HepG2 (cell line): ENCODE data around the gene NDUFS6. TPM values are rescaled to one million over a fixed set of nuclear protein-coding genes. Genes with fewer than 3 reads are reported as not detected.

Experiments used
- ADNP ChIP-seq: sonication (generic); formaldehyde crosslinking; IDR thresholded peaks from 2 replicates; pipeline ENCODE4 v1.4.0; 2020; ENCODE audit warnings: missing genetic modification reagents
- ARNT ChIP-seq: fragments of 450-650 bp; IDR thresholded peaks from 2 replicates; pipeline ENCODE4 v1.6.1; 2017
- GFI1 ChIP-seq: sonication (generic); formaldehyde crosslinking; IDR thresholded peaks from 2 replicates; pipeline ENCODE4 v1.5.0; 2020; ENCODE audit warnings: missing genetic modification reagents, mild to moderate bottlenecking, borderline replicate concordance
- HNRNPLL ChIP-seq: fragments of 200-400 bp; formaldehyde crosslinking; IDR thresholded peaks from 2 replicates; pipeline ENCODE4 v1.6.1; 2017; ENCODE audit warnings: mild to moderate bottlenecking, low read depth, low read length; ENCODE audit not compliant: poor library complexity, severe bottlenecking
- IRX3 ChIP-seq: sonication (generic); formaldehyde crosslinking; IDR thresholded peaks from 2 replicates; pipeline ENCODE4 v1.8.1; 2023; ENCODE audit warnings: mild to moderate bottlenecking, low read depth, missing genetic modification reagents, borderline replicate concordance
- MED1 ChIP-seq: sonication (generic); formaldehyde crosslinking; IDR thresholded peaks from 2 replicates; pipeline ENCODE4 v1.4.0; 2020; ENCODE audit warnings: missing genetic modification reagents
- REPIN1 ChIP-seq: sonication (generic); formaldehyde crosslinking; IDR thresholded peaks from 2 replicates; pipeline ENCODE4 v1.8.0; 2022; ENCODE audit warnings: missing genetic modification reagents, low read depth, mild to moderate bottlenecking, borderline replicate concordance
- ZNF260 ChIP-seq: sonication (generic); formaldehyde crosslinking; IDR thresholded peaks from 2 replicates; pipeline ENCODE4 v1.4.0; 2020; ENCODE audit warnings: missing genetic modification reagents, low read depth, mild to moderate bottlenecking, borderline replicate concordance
- ZNF564 ChIP-seq: sonication (generic); formaldehyde crosslinking; IDR thresholded peaks from 2 replicates; pipeline ENCODE4 v1.8.1; 2023; ENCODE audit warnings: mild to moderate bottlenecking, missing genetic modification reagents
- ZNF776 ChIP-seq: sonication (generic); formaldehyde crosslinking; IDR thresholded peaks from 2 replicates; pipeline ENCODE4 v1.4.0; 2020; ENCODE audit warnings: mild to moderate bottlenecking, missing genetic modification reagents
- polyA plus RNA-seq, 8 experiments: library from polyadenylated mRNA; depleted of rRNA in 3 of 8; stranded (reverse) in 7 of 8; unstranded in 1 of 8; fragments of >200 nt; fragmentation: Illumina TruSeq in 4 of 8; extraction: Trizol in 4 of 8; gene quantifications; 2 replicates each; pipeline versions ENCODE4 v1.2.1 to v1.2.3, GENCODE V29; 2011 to 2016; ENCODE audit warnings: low read depth in 4 of 8, missing spikeins in 1 of 8, mixed read lengths in 1 of 8; ENCODE audit not compliant: insufficient read depth in 1 of 8
- total RNA-seq, 5 experiments: library from RNA; depleted of rRNA; stranded (reverse); fragments of >200 nt; fragmentation: Illumina TruSeq; extraction: Trizol; gene quantifications; 2 replicates each; pipeline ENCODE4 v1.2.3, GENCODE V29; 2016; ENCODE audit warnings: low read depth in 1 of 5
- TF ChIP-seq, protein P1 (sequence below): sonication (generic); formaldehyde crosslinking; IDR thresholded peaks from 2 replicates; pipeline ENCODE4 v1.5.1; 2020; ENCODE audit warnings: mild to moderate bottlenecking, missing genetic modification reagents
- TF ChIP-seq, protein P2 (sequence below): fragments of 450-650 bp; IDR thresholded peaks from 2 replicates; pipeline ENCODE4 v1.6.1; 2017; ENCODE audit warnings: mild to moderate bottlenecking
- TF ChIP-seq, protein P3 (sequence below): sonication (generic); formaldehyde crosslinking; IDR thresholded peaks from 2 replicates; pipeline ENCODE4 v1.8.0; 2023; ENCODE audit warnings: mild to moderate bottlenecking, missing genetic modification reagents
- TF ChIP-seq, protein P4 (sequence below): sonication (generic); formaldehyde crosslinking; IDR thresholded peaks from 2 replicates; pipeline ENCODE4 v1.5.1; 2020; ENCODE audit warnings: mild to moderate bottlenecking, missing genetic modification reagents, borderline replicate concordance

NDUFS6 gene
- total and polyA plus RNA-seq, 2 of the 13 experiments (the other 11 are each of a cell fraction or from before 2014, with no cell fraction given): 23.7 to 50.4 TPM

DNA sequence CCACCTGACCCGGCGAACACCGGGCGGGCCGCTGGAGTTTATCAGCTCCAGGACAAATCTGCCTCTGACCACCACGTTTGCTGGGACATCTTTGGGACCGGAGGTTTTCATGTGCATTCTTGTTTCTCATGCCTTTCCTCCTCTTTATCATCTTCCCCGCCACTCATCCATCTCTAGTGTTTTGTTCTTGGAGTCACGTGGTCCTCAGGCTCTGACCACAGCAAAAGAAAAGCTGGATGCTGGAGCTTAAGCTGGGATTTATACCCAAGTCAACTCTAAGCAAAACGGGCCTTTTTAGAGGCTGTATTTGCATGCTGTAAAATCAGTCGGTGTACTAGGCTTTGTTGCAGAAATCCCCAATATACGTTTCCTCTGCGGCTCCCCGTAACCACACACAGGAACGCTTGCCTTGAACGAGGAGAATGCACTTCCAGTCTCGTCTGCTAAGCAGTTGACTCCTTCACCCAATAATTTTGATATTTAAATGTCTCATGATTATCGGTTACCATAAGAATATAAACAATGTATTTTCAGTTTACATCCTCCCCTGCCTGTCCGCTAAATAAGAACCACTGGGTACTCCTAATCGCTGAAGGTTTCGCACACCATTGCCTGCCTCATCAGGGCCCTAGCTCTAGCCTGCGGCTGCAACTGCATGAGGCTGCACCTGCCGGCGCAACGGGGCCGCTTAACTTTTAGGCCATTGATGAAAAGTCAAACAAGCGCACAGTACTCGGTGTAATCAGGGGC, 560 bp upstream of the NDUFS6 start (continued):
- TF ChIP-seq, protein P1, sequence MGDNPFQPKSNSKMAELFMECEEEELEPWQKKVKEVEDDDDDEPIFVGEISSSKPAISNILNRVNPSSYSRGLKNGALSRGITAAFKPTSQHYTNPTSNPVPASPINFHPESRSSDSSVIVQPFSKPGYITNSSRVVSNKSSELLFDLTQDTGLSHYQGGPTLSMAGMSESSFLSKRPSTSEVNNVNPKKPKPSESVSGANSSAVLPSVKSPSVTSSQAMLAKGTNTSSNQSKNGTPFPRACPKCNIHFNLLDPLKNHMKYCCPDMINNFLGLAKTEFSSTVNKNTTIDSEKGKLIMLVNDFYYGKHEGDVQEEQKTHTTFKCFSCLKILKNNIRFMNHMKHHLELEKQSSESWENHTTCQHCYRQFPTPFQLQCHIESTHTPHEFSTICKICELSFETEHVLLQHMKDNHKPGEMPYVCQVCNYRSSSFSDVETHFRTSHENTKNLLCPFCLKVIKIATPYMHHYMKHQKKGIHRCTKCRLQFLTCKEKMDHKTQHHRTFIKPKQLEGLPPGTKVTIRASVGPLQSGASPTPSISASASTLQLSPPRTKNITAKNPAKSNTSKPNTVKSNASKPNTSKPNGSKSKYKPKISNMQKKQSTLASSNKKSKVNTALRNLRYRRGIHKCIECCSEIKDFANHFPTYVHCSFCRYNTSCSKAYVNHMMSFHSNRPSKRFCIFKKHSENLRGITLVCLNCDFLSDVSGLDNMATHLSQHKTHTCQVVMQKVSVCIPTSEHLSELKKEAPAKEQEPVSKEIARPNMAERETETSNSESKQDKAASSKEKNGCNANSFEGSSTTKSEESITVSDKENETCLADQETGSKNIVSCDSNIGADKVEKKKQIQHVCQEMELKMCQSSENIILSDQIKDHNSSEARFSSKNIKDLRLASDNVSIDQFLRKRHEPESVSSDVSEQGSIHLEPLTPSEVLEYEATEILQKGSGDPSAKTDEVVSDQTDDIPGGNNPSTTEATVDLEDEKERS (CRISPR knock-in tag): no peak
- TF ChIP-seq GFI1 (CRISPR knock-in tag): no peak
- TF ChIP-seq ZNF564 (CRISPR knock-in tag): peak; percentile 73; the same call in 1 of the 2 replicates
- TF ChIP-seq, protein P2, sequence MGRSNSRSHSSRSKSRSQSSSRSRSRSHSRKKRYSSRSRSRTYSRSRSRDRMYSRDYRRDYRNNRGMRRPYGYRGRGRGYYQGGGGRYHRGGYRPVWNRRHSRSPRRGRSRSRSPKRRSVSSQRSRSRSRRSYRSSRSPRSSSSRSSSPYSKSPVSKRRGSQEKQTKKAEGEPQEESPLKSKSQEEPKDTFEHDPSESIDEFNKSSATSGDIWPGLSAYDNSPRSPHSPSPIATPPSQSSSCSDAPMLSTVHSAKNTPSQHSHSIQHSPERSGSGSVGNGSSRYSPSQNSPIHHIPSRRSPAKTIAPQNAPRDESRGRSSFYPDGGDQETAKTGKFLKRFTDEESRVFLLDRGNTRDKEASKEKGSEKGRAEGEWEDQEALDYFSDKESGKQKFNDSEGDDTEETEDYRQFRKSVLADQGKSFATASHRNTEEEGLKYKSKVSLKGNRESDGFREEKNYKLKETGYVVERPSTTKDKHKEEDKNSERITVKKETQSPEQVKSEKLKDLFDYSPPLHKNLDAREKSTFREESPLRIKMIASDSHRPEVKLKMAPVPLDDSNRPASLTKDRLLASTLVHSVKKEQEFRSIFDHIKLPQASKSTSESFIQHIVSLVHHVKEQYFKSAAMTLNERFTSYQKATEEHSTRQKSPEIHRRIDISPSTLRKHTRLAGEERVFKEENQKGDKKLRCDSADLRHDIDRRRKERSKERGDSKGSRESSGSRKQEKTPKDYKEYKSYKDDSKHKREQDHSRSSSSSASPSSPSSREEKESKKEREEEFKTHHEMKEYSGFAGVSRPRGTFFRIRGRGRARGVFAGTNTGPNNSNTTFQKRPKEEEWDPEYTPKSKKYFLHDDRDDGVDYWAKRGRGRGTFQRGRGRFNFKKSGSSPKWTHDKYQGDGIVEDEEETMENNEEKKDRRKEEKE: no peak
- TF ChIP-seq ADNP: no peak
- no peak for TF ChIP-seq HNRNPLL
- TF ChIP-seq ARNT: no peak
- TF ChIP-seq ZNF260 (CRISPR knock-in tag): no peak
- peak; percentile 46; the same call in 1 of the 2 replicates for TF ChIP-seq IRX3
- TF ChIP-seq, protein P3, sequence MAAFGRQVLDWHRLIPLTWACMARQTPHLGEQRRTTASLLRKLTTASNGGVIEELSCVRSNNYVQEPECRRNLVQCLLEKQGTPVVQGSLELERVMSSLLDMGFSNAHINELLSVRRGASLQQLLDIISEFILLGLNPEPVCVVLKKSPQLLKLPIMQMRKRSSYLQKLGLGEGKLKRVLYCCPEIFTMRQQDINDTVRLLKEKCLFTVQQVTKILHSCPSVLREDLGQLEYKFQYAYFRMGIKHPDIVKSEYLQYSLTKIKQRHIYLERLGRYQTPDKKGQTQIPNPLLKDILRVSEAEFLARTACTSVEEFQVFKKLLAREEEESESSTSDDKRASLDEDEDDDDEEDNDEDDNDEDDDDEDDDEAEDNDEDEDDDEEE (CRISPR knock-in tag): no peak
- TF ChIP-seq ZNF776 (CRISPR knock-in tag): 0 out of 2 replicates have a peak, but pooled peaks have one; percentile 28
- TF ChIP-seq, protein P4, sequence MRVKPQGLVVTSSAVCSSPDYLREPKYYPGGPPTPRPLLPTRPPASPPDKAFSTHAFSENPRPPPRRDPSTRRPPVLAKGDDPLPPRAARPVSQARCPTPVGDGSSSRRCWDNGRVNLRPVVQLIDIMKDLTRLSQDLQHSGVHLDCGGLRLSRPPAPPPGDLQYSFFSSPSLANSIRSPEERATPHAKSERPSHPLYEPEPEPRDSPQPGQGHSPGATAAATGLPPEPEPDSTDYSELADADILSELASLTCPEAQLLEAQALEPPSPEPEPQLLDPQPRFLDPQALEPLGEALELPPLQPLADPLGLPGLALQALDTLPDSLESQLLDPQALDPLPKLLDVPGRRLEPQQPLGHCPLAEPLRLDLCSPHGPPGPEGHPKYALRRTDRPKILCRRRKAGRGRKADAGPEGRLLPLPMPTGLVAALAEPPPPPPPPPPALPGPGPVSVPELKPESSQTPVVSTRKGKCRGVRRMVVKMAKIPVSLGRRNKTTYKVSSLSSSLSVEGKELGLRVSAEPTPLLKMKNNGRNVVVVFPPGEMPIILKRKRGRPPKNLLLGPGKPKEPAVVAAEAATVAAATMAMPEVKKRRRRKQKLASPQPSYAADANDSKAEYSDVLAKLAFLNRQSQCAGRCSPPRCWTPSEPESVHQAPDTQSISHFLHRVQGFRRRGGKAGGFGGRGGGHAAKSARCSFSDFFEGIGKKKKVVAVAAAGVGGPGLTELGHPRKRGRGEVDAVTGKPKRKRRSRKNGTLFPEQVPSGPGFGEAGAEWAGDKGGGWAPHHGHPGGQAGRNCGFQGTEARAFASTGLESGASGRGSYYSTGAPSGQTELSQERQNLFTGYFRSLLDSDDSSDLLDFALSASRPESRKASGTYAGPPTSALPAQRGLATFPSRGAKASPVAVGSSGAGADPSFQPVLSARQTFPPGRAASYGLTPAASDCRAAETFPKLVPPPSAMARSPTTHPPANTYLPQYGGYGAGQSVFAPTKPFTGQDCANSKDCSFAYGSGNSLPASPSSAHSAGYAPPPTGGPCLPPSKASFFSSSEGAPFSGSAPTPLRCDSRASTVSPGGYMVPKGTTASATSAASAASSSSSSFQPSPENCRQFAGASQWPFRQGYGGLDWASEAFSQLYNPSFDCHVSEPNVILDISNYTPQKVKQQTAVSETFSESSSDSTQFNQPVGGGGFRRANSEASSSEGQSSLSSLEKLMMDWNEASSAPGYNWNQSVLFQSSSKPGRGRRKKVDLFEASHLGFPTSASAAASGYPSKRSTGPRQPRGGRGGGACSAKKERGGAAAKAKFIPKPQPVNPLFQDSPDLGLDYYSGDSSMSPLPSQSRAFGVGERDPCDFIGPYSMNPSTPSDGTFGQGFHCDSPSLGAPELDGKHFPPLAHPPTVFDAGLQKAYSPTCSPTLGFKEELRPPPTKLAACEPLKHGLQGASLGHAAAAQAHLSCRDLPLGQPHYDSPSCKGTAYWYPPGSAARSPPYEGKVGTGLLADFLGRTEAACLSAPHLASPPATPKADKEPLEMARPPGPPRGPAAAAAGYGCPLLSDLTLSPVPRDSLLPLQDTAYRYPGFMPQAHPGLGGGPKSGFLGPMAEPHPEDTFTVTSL: no peak
- 0 out of 2 replicates have a peak, but pooled peaks have one; percentile 2 for TF ChIP-seq MED1 (CRISPR knock-in tag)
- no peak for TF ChIP-seq REPIN1 (CRISPR knock-in tag)
